Neural progenitor cell (in vitro differentiated cells): ENCODE measurements around the gene ELAVL4.

Experiments
- CTCF ChIP-seq: fragments of 200-600 bp; sonication (generic); IDR thresholded peaks from 2 replicates; pipeline ENCODE4 v1.5.1; 2017; ENCODE audit warnings: antibody characterized with exemption, mild to moderate bottlenecking
- EZH2phosphoT487 ChIP-seq: fragments of 200-600 bp; sonication (generic); IDR thresholded peaks from 2 replicates; pipeline ENCODE4 v1.6.1; 2017; ENCODE audit warnings: antibody characterized with exemption

GRCh38 chr1:50108497-50109059, at the start of gene ELAVL4:
- TF ChIP-seq CTCF: no peak
- no peak for TF ChIP-seq EZH2phosphoT487
